SK-N-MC (cell line): ENCODE measurements around the gene SKP2.

ENCODE experiments used
- EZH2 ChIP-seq: fragments of 200-600 bp; sonication (generic); IDR thresholded peaks from one replicate; pipeline ENCODE4 v1.6.1; 2017; ENCODE audit warnings: antibody characterized with exemption
- POLR2AphosphoS5 ChIP-seq: IDR thresholded peaks from 2 replicates; pipeline ENCODE4 v1.6.1; 2012; ENCODE audit warnings: mild to moderate bottlenecking, low read depth, low read length, borderline replicate concordance

DNA sequence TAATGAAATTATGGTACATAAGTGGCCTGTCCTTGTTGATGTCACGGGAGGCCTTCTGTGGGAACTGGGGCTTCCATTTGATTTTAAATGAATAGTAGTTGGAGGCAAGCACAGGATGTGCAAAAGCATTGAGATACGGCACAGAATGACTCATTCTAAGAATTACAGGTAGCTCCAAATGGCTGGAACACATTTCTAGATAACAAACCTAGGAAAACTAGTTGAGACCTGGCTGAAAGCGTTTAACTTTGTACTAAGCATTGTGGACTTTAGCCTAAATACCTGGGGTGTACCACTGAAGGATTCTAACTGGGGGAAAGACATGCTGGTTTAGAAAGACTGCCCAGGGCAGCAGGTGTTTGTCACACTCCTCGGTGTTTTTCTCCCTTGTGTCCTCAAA, 9.4 kb downstream of the SKP2 start:
- TF ChIP-seq POLR2AphosphoS5, result no peak
- TF ChIP-seq EZH2, result no peak
